H1 (cell line): ENCODE data around the gene QSOX2. TPM values are rescaled to one million over a fixed set of nuclear protein-coding genes. Genes with fewer than 3 reads are reported as not detected.

Experiments
- SIN3A ChIP-seq, 2 experiments: IDR thresholded peaks in 1 of 2; conservative IDR thresholded peaks in 1 of 2; 2 replicates each; pipeline ENCODE4 v1.6.1; 2011 to 2012; ENCODE audit warnings: low read length in 2 of 2, improper control_type of control experiment in 1 of 2, low read depth in 1 of 2, mild to moderate bottlenecking in 1 of 2
- polyA plus RNA-seq, 7 experiments: library from polyadenylated mRNA; depleted of rRNA in 3 of 7; stranded (reverse) in 5 of 7; unstranded in 2 of 7; fragments of >200 nt in 5 of 7; fragments of 200-250 nt in 2 of 7; gene quantifications; 1 replicate in 5 of 7; 2 replicates in 1 of 7; 4 replicates in 1 of 7; pipeline versions ENCODE4 v1.2.1 to v1.2.3, GENCODE V29; 2011 to 2013; ENCODE audit warnings: missing spikeins in 2 of 7, mixed read lengths in 2 of 7
- total RNA-seq: library from RNA; stranded (reverse); fragmentation: NEBNext Ultra II Directional; extraction: Animal tissue kit (Norgen Biotek cat#: 25700); gene quantifications from 2 replicates; pipeline ENCODE4 v1.2.1, GENCODE V29; 2021
- TF ChIP-seq, protein P1 (sequence below): IDR thresholded peaks from 2 replicates; pipeline ENCODE4 v1.6.1; 2012; ENCODE audit warnings: inconsistent platforms

Gene QSOX2
- total and polyA plus RNA-seq, 2 of the 8 experiments (the other 6 are each of a cell fraction or from before 2014, with no cell fraction given), result 18.0 to 28.6 TPM

GRCh38 chr9:136208675-136209074 lies 36.9 kb downstream of the QSOX2 start (continued):
- TF ChIP-seq SIN3A (conservative IDR thresholded peaks at IDR 0.05 in 1 of 2, IDR thresholded peaks at IDR 0.05 in 1 of 2; ENCODE audit: low read depth in 1 of 2, low read length in 2 of 2), result no peak
- TF ChIP-seq, protein P1, sequence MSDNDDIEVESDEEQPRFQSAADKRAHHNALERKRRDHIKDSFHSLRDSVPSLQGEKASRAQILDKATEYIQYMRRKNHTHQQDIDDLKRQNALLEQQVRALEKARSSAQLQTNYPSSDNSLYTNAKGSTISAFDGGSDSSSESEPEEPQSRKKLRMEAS, result no peak
